ENCODE measurements around the gene IL5RA.

IL5RA gene

GRCh38 chr3:3066378-3066777 lies 43.8 kb downstream of the IL5RA start:
- no peak for DNase-seq (ENCODE audit: low read depth)

GRCh38 chr3:3065876-3066275 lies 44.3 kb downstream of the IL5RA start:
- no peak for DNase-seq (ENCODE audit: low read depth)

- no peak for DNase-seq (ENCODE audit: low read depth)
Measured at GRCh38 chr3:3064297-3064696, 45.9 kb downstream of the IL5RA start.

- no peak for DNase-seq (ENCODE audit: low read depth)
Measured at GRCh38 chr3:3059645-3060044, 50.5 kb downstream of the IL5RA start.

GRCh38 chr3:3053974-3054373 lies 56.2 kb downstream of the IL5RA start:
- DNase-seq (ENCODE audit: low read depth): no peak

- no peak for DNase-seq (ENCODE audit: low read depth)
Measured at GRCh38 chr3:3038201-3038991, 71.8 kb downstream of the IL5RA start.

GRCh38 chr3:3037156-3037555 lies 73.0 kb downstream of the IL5RA start:
- no peak for DNase-seq (ENCODE audit: low read depth)

- no peak for DNase-seq (ENCODE audit: low read depth)
Measured at GRCh38 chr3:3031326-3031725, 78.8 kb downstream of the IL5RA start.

- DNase-seq (ENCODE audit: low read depth): no peak
Measured at GRCh38 chr3:3027976-3028567, 82.1 kb downstream of the IL5RA start.

- no peak for DNase-seq (ENCODE audit: low read depth)
Measured at GRCh38 chr3:3023111-3023745, 86.9 kb downstream of the IL5RA start.

- no peak for DNase-seq (ENCODE audit: low read depth)
Measured at GRCh38 chr3:3020209-3020608, 90.0 kb downstream of the IL5RA start.

All from stimulated activated CD8-positive, alpha-beta memory T cell treated with anti-CD3 and anti-CD28 coated beads, Interleukin-4, amount 100 ng/mL, for 24 hours (primary cell).